GM21825 (cell line): ENCODE measurements around the gene SPHK2.

Experiments used
- ATAC-seq: cut with Tn5 transposase; IDR thresholded peaks from one replicate; pipeline ENCODE4 v1.9.1; 2021; ENCODE audit warnings: mild to moderate bottlenecking, moderate library complexity; ENCODE audit not compliant: unreplicated experiment

The SPHK2 gene

GRCh38 chr19:48603850-48604249, 15.5 kb upstream of the SPHK2 start:
- ATAC-seq: no peak

GRCh38 chr19:48606463-48607358, 12.6 kb upstream of the SPHK2 start, which contains the start of gene SPACA4:
TSS of gene SPACA4 (plus strand) at chr19:48606742. CDS start at chr19:48606979, 237 bp downstream.
- no peak for ATAC-seq

GRCh38 chr19:48607359-48607755, 11.9 kb upstream of the SPHK2 start:
- no peak for ATAC-seq

- no peak for ATAC-seq
These were observed 10.5 kb upstream of the SPHK2 start for GRCh38 chr19:48608798-48609263.

- no peak for ATAC-seq
These were observed 9.7 kb upstream of the SPHK2 start for GRCh38 chr19:48609571-48610108.

- no peak for ATAC-seq
These were observed 7.4 kb upstream of the SPHK2 start for GRCh38 chr19:48611872-48612271.

- no peak for ATAC-seq
These were observed 6.1 kb upstream of the SPHK2 start for GRCh38 chr19:48613024-48613851.

GRCh38 chr19:48613852-48614435, 5.4 kb upstream of the SPHK2 start:
- ATAC-seq: no peak

GRCh38 chr19:48614436-48615230, 4.7 kb upstream of the SPHK2 start, which contains the start of gene FAM83E:
TSS of gene FAM83E (minus strand) at chr19:48615076. CDS start at chr19:48613372, 1,704 bp downstream.
- ATAC-seq: no peak

- ATAC-seq: no peak
These were observed 3.9 kb upstream of the SPHK2 start for GRCh38 chr19:48615231-48616040.

GRCh38 chr19:48616041-48616436, 3.3 kb upstream of the SPHK2 start:
- no peak for ATAC-seq

- ATAC-seq: no peak
These were observed 2.7 kb upstream of the SPHK2 start for GRCh38 chr19:48616491-48617056.

- ATAC-seq: no peak
These were observed 2.0 kb upstream of the SPHK2 start for GRCh38 chr19:48617146-48617937.

GRCh38 chr19:48618278-48618915, 909 bp upstream of the SPHK2 start:
- ATAC-seq: no peak

- ATAC-seq: no peak
These were observed 633 bp downstream of the SPHK2 start for GRCh38 chr19:48619692-48620585.

- no peak for ATAC-seq
These were observed 4.3 kb downstream of the SPHK2 start for GRCh38 chr19:48623556-48624066.
